Uterus (tissue), 4 donors: Measurements from ENCODE around the gene EXOC4. TPM values are rescaled to one million over a fixed set of nuclear protein-coding genes. Genes with fewer than 3 reads are reported as not detected.

ENCODE experiments used
- DNase-seq, 2 donors: peaks; one replicate each; pipeline ENCODE4 v3.0.0-alpha.2; 2019 to 2020
- H3K27ac ChIP-seq, 2 donors: fragments of 200-600 bp; sonication (generic); 1 replicate in 1 of 2; 2 replicates in 1 of 2; pipeline ENCODE4 v1.5.1; 2016 to 2018
- H3K27me3 ChIP-seq, 2 donors: fragments of 200-600 bp; sonication (generic); one replicate each; pipeline ENCODE4 v1.5.1; 2018 to 2019; ENCODE audit warnings: control low read depth in 1 of 2
- H3K36me3 ChIP-seq, 2 donors: fragments of 200-600 bp; sonication (generic); one replicate each; pipeline ENCODE4 v1.5.1; 2019; ENCODE audit warnings: control low read depth in 1 of 2
- H3K4me1 ChIP-seq, 2 donors: fragments of 200-600 bp; sonication (generic); one replicate each; pipeline ENCODE4 v1.5.1; 2018 to 2019; ENCODE audit warnings: control low read depth in 1 of 2
- H3K4me3 ChIP-seq, 2 donors: fragments of 200-600 bp; sonication (generic); 1 replicate in 1 of 2; 2 replicates in 1 of 2; pipeline ENCODE4 v1.5.1; 2018 to 2019; ENCODE audit warnings: mild to moderate bottlenecking in 1 of 2
- H3K9me3 ChIP-seq, 2 donors: fragments of 200-600 bp; sonication (generic); one replicate each; pipeline ENCODE4 v1.5.1; 2019; ENCODE audit warnings: control low read depth in 1 of 2
- CTCF ChIP-seq, 4 experiments: fragments of 200-600 bp in 2 of 4; fragments of 450-650 bp in 2 of 4; sonication (generic) in 2 of 4; IDR thresholded peaks; one replicate each; pipeline ENCODE4 v1.5.1; 2016 to 2019; ENCODE audit warnings: antibody characterized with exemption in 4 of 4, mild to moderate bottlenecking in 2 of 4, moderate library complexity in 1 of 4
- POLR2A ChIP-seq, 2 donors: fragments of 450-650 bp; IDR thresholded peaks; one replicate each; pipeline ENCODE4 v1.6.1; 2016; ENCODE audit warnings: antibody characterized with exemption in 2 of 2, mild to moderate bottlenecking in 1 of 2, moderate library complexity in 1 of 2
- intact Hi-C: fragments of 100-400 bp; cut with DNase I; formaldehyde crosslinking; loops from one replicate; pipeline ENCODE4 v1.15.1; 2023; ENCODE audit warnings: low total_unique reads
- total RNA-seq, 4 donors: library from RNA; depleted of rRNA in 3 of 4; stranded (reverse); fragments of >200 nt in 3 of 4; gene quantifications; one replicate each; pipeline versions ENCODE4 v1.1.0 to v1.2.4, GENCODE V29; 2014 to 2023
- donor health status: DM: yes; HTN: yes; CAD: no.

Gene EXOC4
- total RNA-seq, 4 donors from 2014 or later: 27.2 to 126 (median 65.4) TPM

GRCh38 chr7:133536450-133536849 is 283.6 kb downstream of the EXOC4 start:
- no peak overlapping the region for H3K4me3 ChIP-seq
- no peak overlapping the region for H3K27ac ChIP-seq
- H3K36me3 ChIP-seq: no peaks in the 10 kb centered on the region
- no peak for DNase-seq
- H3K27me3 ChIP-seq: no peaks in the 10 kb centered on the region
- TF ChIP-seq CTCF (IDR thresholded peaks at IDR 0.05) (no peak), POLR2A (IDR thresholded peaks at IDR 0.05) (no peak)
- intact Hi-C loops: no loop called here
- no peaks in the 10 kb centered on the region for H3K4me1 ChIP-seq
- no peaks in the 10 kb centered on the region for H3K9me3 ChIP-seq

GRCh38 chr7:133539016-133539415 is 286.1 kb downstream of the EXOC4 start:
- no peak overlapping the region for H3K4me3 ChIP-seq
- H3K36me3 ChIP-seq: no peaks in the 10 kb centered on the region
- DNase-seq: no peak
- no peaks in the 10 kb centered on the region for H3K4me1 ChIP-seq
- TF ChIP-seq CTCF (IDR thresholded peaks at IDR 0.05): no peak
- TF ChIP-seq POLR2A (IDR thresholded peaks at IDR 0.05): no peak
- intact Hi-C loops: no loop called here
- H3K9me3 ChIP-seq: no peaks in the 10 kb centered on the region
- H3K27me3 ChIP-seq: no peaks in the 10 kb centered on the region
- no peak overlapping the region for H3K27ac ChIP-seq

- Histone ChIP-seq H3K4me1 (no peaks in the 10 kb centered on the region), H3K27ac (no peak overlapping the region), H3K4me3 (no peak overlapping the region), H3K9me3 (no peaks in the 10 kb centered on the region), H3K27me3 (no peaks in the 10 kb centered on the region), H3K36me3 (no peaks in the 10 kb centered on the region)
- no peak for DNase-seq
- no peak for TF ChIP-seq CTCF (IDR thresholded peaks at IDR 0.05)
- TF ChIP-seq POLR2A (IDR thresholded peaks at IDR 0.05): no peak
- intact Hi-C loops: no loop called here
Observed at GRCh38 chr7:133540096-133540860, 287.4 kb downstream of the EXOC4 start.

GRCh38 chr7:133542209-133542780 is 289.4 kb downstream of the EXOC4 start:
- Histone ChIP-seq H3K36me3 (no peaks in the 10 kb centered on the region), H3K4me3 (no peak overlapping the region), H3K27ac (no peak overlapping the region), H3K4me1 (no peaks in the 10 kb centered on the region), H3K9me3 (no peaks in the 10 kb centered on the region), H3K27me3 (no peaks in the 10 kb centered on the region)
- TF ChIP-seq CTCF (IDR thresholded peaks at IDR 0.05): no peak
- no peak for TF ChIP-seq POLR2A (IDR thresholded peaks at IDR 0.05)
- DNase-seq: no peak
- intact Hi-C loops: no loop called here

- Histone ChIP-seq H3K27me3 (no peaks in the 10 kb centered on the region), H3K4me1 (no peaks in the 10 kb centered on the region), H3K27ac (no peak overlapping the region), H3K36me3 (no peaks in the 10 kb centered on the region), H3K9me3 (no peaks in the 10 kb centered on the region), H3K4me3 (no peak overlapping the region)
- no peak for DNase-seq
- intact Hi-C loops: no loop called here
- TF ChIP-seq CTCF (IDR thresholded peaks at IDR 0.05) (no peak), POLR2A (IDR thresholded peaks at IDR 0.05) (no peak)
Observed at GRCh38 chr7:133543657-133544056, 290.8 kb downstream of the EXOC4 start.
